HEK293T (cell line): ENCODE data around the gene ABHD17A.
A peak's percentile ranks its signal among the peaks of the same experiment; 100 is the strongest.

Source experiments
- CTCF ChIA-PET: fragments of 350-600 bp; formaldehyde crosslinking; extraction: SDS; loops from one replicate; lab custom pipeline; 2021; ENCODE audit warnings: antibody characterized with exemption, inconsistent platforms; lab: Yijun Ruan, JAX
- POLR2A ChIA-PET: fragments of 350-600 bp; formaldehyde crosslinking; extraction: SDS; loops from one replicate; lab custom pipeline; 2020; ENCODE audit warnings: antibody characterized with exemption, inconsistent platforms; lab: Yijun Ruan, JAX
- DNase-seq: peaks from one replicate; pipeline ENCODE4 v3.0.0; 2012; ENCODE audit warnings: mixed read lengths; ENCODE audit errors: extremely low spot score
- ARNT ChIP-seq: fragments of 450-650 bp; IDR thresholded peaks from 2 replicates; pipeline ENCODE4 v1.6.1; 2017; ENCODE audit warnings: mild to moderate bottlenecking
- BHLHE40 ChIP-seq: fragments of 450-650 bp; IDR thresholded peaks from 2 replicates; pipeline ENCODE4 v1.6.1; 2016; ENCODE audit warnings: mild to moderate bottlenecking, moderate library complexity, borderline replicate concordance
- CTBP1 ChIP-seq: fragments of 450-650 bp; IDR thresholded peaks from 2 replicates; pipeline ENCODE4 v1.6.1; 2016; ENCODE audit warnings: borderline replicate concordance
- ELF4 ChIP-seq: fragments of 450-650 bp; IDR thresholded peaks from 2 replicates; pipeline ENCODE4 v1.6.1; 2017; ENCODE audit warnings: antibody characterized with exemption
- FOXA1 ChIP-seq: fragments of 450-650 bp; IDR thresholded peaks from 2 replicates; pipeline ENCODE4 v1.6.1; 2016; ENCODE audit warnings: mild to moderate bottlenecking
- FOXK2 ChIP-seq: fragments of 450-650 bp; IDR thresholded peaks from 2 replicates; pipeline ENCODE4 v1.6.1; 2016; ENCODE audit warnings: mild to moderate bottlenecking
- FOXM1 ChIP-seq: fragments of 450-650 bp; IDR thresholded peaks from 2 replicates; pipeline ENCODE4 v1.6.1; 2017; ENCODE audit warnings: mild to moderate bottlenecking, borderline replicate concordance
- HDGF ChIP-seq: fragments of 450-650 bp; IDR thresholded peaks from 2 replicates; pipeline ENCODE4 v1.6.1; 2017; ENCODE audit warnings: antibody characterized with exemption, borderline replicate concordance
- L3MBTL2 ChIP-seq: fragments of 450-650 bp; conservative IDR thresholded peaks from 2 replicates; pipeline ENCODE4 v1.6.1; 2016; ENCODE audit warnings: mild to moderate bottlenecking
- LEF1 ChIP-seq: fragments of 450-650 bp; IDR thresholded peaks from 2 replicates; pipeline ENCODE4 v1.6.1; 2017; ENCODE audit warnings: mild to moderate bottlenecking, borderline replicate concordance
- NFRKB ChIP-seq: fragments of 450-650 bp; IDR thresholded peaks from 2 replicates; pipeline ENCODE4 v1.6.1; 2016; ENCODE audit warnings: mild to moderate bottlenecking, moderate library complexity
- SP1 ChIP-seq: fragments of 450-650 bp; IDR thresholded peaks from 2 replicates; pipeline ENCODE4 v1.6.1; 2017
- SUZ12 ChIP-seq: fragments of 450-650 bp; IDR thresholded peaks from 2 replicates; pipeline ENCODE4 v1.6.1; 2016; ENCODE audit warnings: mild to moderate bottlenecking
- TARDBP ChIP-seq: fragments of 450-650 bp; IDR thresholded peaks from 2 replicates; pipeline ENCODE4 v1.6.1; 2016
- ZNF384 ChIP-seq: fragments of 450-650 bp; IDR thresholded peaks from 2 replicates; pipeline ENCODE4 v1.6.1; 2016
- TF ChIP-seq, protein P1 (sequence below): fragments of 450-650 bp; IDR thresholded peaks from 2 replicates; pipeline ENCODE4 v1.6.1; 2016

ABHD17A gene

GRCh38 chr19:1845125-1845515, 40.2 kb downstream of the ABHD17A start:
- POLR2A ChIA-PET, result interaction anchor here (1.9 kb wide), 1 partner anchor 31 kb away, joined by 5 read pairs; no protein-coding TSS in a partner anchor
- TF ChIP-seq SUZ12 (no peak), ARNT (no peak), SP1 (no peak), NFRKB (no peak), ZNF384 (no peak), ELF4 (no peak), BHLHE40 (no peak), L3MBTL2 (no peak), FOXM1 (no peak), CTBP1 (no peak), HDGF (no peak), TARDBP (no peak), FOXA1 (no peak), LEF1 (no peak), FOXK2 (no peak)
- TF ChIP-seq, protein P1, sequence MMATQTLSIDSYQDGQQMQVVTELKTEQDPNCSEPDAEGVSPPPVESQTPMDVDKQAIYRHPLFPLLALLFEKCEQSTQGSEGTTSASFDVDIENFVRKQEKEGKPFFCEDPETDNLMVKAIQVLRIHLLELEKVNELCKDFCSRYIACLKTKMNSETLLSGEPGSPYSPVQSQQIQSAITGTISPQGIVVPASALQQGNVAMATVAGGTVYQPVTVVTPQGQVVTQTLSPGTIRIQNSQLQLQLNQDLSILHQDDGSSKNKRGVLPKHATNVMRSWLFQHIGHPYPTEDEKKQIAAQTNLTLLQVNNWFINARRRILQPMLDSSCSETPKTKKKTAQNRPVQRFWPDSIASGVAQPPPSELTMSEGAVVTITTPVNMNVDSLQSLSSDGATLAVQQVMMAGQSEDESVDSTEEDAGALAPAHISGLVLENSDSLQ, result no peak
- no peak for DNase-seq
- CTCF ChIA-PET, result no interaction called here

GRCh38 chr19:1844513-1845124, 40.7 kb downstream of the ABHD17A start:
- CTCF ChIA-PET, result no interaction called here
- DNase-seq, result no peak
- POLR2A ChIA-PET, result interaction anchor here (1.9 kb wide), 1 partner anchor 32 kb away, joined by 5 read pairs; no protein-coding TSS in a partner anchor
- no peak for TF ChIP-seq HDGF
- no peak for TF ChIP-seq NFRKB
- no peak for TF ChIP-seq ZNF384
- TF ChIP-seq L3MBTL2, result no peak
- TF ChIP-seq SP1, result no peak
- no peak for TF ChIP-seq FOXM1
- no peak for TF ChIP-seq TARDBP
- no peak for TF ChIP-seq BHLHE40
- TF ChIP-seq ARNT, result no peak
- no peak for TF ChIP-seq FOXK2
- TF ChIP-seq ELF4, result no peak
- TF ChIP-seq CTBP1, result no peak
- TF ChIP-seq, protein P1, result no peak
- TF ChIP-seq FOXA1, result no peak
- TF ChIP-seq SUZ12, result no peak
- TF ChIP-seq LEF1, result no peak

- ChIA-PET CTCF (interaction anchor here (0.6 to 1.5 kb wide), 2 partner anchors 18 to 67 kb away, joined by 5 read pairs; no protein-coding TSS in a partner anchor), POLR2A (no interaction called here)
- DNase-seq, result peak; percentile 31
- TF ChIP-seq ARNT, result no peak
- no peak for TF ChIP-seq BHLHE40
- TF ChIP-seq TARDBP, result no peak
- no peak for TF ChIP-seq HDGF
- no peak for TF ChIP-seq FOXM1
- no peak for TF ChIP-seq LEF1
- TF ChIP-seq CTBP1, result no peak
- TF ChIP-seq L3MBTL2, result no peak
- TF ChIP-seq SUZ12, result no peak
- no peak for TF ChIP-seq FOXK2
- no peak for TF ChIP-seq ZNF384
- no peak for TF ChIP-seq FOXA1
- TF ChIP-seq NFRKB, result no peak
- TF ChIP-seq, protein P1, result no peak
- no peak for TF ChIP-seq SP1
- no peak for TF ChIP-seq ELF4
Measured at GRCh38 chr19:1843646-1844394, 41.5 kb downstream of the ABHD17A start.

DNA sequence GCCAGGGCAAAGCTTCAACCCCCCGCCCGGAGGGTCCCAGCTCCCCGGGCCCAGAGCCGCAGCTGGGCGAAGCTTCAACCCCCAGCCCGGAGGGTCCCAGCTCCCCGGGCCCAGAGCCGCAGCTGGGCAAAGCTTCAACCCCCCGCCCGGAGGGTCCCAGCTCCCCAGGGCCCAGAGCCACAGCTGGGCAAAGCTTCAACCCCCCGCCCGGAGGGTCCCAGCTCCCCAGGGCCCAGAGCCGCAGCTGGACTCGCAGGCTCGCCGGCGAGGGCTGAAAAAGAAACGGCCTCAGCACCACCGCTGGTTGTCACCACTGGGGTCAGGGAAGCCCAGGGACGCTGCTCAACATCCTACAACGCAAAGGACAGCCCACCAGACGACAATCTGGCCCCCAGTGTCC, 42.2 kb downstream of the ABHD17A start:
- DNase-seq, result no peak
- TF ChIP-seq HDGF, result no peak
- TF ChIP-seq FOXA1, result no peak
- no peak for TF ChIP-seq LEF1
- TF ChIP-seq SUZ12, result no peak
- no peak for TF ChIP-seq TARDBP
- TF ChIP-seq FOXK2, result no peak
- ChIA-PET POLR2A (no interaction called here), CTCF (interaction anchor here (0.6 to 1.5 kb wide), 2 partner anchors 17 to 67 kb away, joined by 5 read pairs; no protein-coding TSS in a partner anchor)

DNA sequence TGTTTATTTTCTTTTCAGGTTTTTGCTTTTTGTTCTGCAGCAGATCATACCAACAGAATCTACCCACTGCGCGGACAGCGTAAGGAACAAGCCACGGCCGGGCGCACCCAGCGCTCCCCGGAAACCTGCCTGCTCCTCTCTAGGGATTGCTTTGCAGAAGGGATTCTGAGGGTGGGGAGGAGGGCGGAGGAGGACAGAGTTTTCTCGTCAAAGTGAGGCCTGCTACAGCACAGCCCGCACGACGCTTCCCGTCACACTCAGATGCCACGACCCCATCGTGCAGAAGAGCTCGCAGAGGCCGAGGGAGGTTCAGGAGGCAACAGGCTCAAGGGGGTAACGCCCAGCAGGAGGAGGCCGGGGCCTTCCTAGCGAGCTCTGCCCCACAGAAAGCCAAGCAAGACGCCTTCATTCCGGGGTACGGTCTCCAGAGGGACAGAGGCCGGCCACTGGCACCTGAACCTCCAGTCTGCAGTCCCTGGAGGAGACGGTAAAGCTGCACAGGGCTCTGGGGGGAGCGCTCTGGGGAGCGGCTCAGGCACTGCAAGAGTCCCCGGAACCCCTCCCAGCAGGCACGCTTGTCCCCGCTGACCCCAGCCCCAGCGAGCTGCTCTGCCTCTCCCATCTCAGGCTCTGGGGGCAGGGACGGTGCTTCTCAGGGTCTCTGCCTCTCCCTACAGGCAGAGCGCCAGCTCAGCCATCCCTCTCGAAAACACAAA, 43.9 kb downstream of the ABHD17A start:
- no peak for DNase-seq
- CTCF ChIA-PET, result interaction anchor here (1.0 kb wide), 1 partner anchor 15 kb away, joined by 5 read pairs; no protein-coding TSS in a partner anchor
- no peak for TF ChIP-seq ELF4
- TF ChIP-seq ZNF384, result no peak
- TF ChIP-seq L3MBTL2, result no peak
- TF ChIP-seq, protein P1, result no peak
- no peak for TF ChIP-seq LEF1
- TF ChIP-seq ARNT, result no peak
- TF ChIP-seq BHLHE40, result no peak
- TF ChIP-seq NFRKB, result no peak
- no peak for TF ChIP-seq FOXM1
- TF ChIP-seq TARDBP, result no peak
- no peak for TF ChIP-seq SP1
- no peak for TF ChIP-seq CTBP1
- TF ChIP-seq FOXA1, result no peak
- no peak for TF ChIP-seq HDGF
- no peak for TF ChIP-seq SUZ12
- no peak for TF ChIP-seq FOXK2
- POLR2A ChIA-PET, result no interaction called here
